Measurements from ENCODE around the gene EMILIN1. TPM values are rescaled to one million over a fixed set of nuclear protein-coding genes. Genes with fewer than 3 reads are reported as not detected.
A peak's percentile ranks its signal among the peaks of the same experiment; 100 is the strongest.

EMILIN1 gene
- total and polyA plus RNA-seq, 2 of the 8 experiments (the other 6 are each of a cell fraction or from before 2014, with no cell fraction given) = 1.9 to 3.0 TPM

- TF ChIP-seq JUND (IDR thresholded peaks at IDR 0.05; ENCODE audit: low read length) = no peak
- TF ChIP-seq SIRT6 (IDR thresholded peaks at IDR 0.05; ENCODE audit: low read length) = no peak
- peak; percentile 20; the same call in 1 of the 2 replicates for TF ChIP-seq SRF (IDR thresholded peaks at IDR 0.05; ENCODE audit: low read depth, low read length)
- TF ChIP-seq ATF3 (IDR thresholded peaks at IDR 0.05; ENCODE audit: insufficient read depth, low read depth, low read length) = peak; percentile 30; the same call in 1 of the 2 replicates
- TF ChIP-seq CREB1 (IDR thresholded peaks at IDR 0.05) = peak; percentile 83
- TF ChIP-seq FOSL1 (IDR thresholded peaks at IDR 0.05; ENCODE audit: insufficient read depth, low read depth, low read length) = 0 out of 2 replicates have a peak, but pooled peaks have one; percentile 10
- no peak for TF ChIP-seq GTF2F1 (IDR thresholded peaks at IDR 0.05; ENCODE audit: borderline replicate concordance, low read depth, low read length)
- peak; percentile 68 for TF ChIP-seq KDM4A (IDR thresholded peaks at IDR 0.05; ENCODE audit: low read depth, low read length, severe bottlenecking)
- TF ChIP-seq POLR2A (IDR thresholded peaks at IDR 0.05; ENCODE audit: control extremely low read depth in 1 of 2, low read depth in 2 of 2, low read length in 2 of 2) = peak in 1 of 2 experiments; percentile 40; a peak in 1 of 3 replicates
- TF ChIP-seq PHF8 (conservative IDR thresholded peaks at IDR 0.05; ENCODE audit: low read depth, low read length) = peak; percentile 20; the same call in 1 of the 2 replicates
- no peak for TF ChIP-seq CHD7 (IDR thresholded peaks at IDR 0.05; ENCODE audit: insufficient replicate concordance, low read length)
Measured at GRCh38 chr2:27086090-27086723, 7.8 kb downstream of the EMILIN1 start (continued).

All from H1 (cell line).